Measurements from ENCODE around the gene LPXN.
A peak's percentile ranks its signal among the peaks of the same experiment; 100 is the strongest.

DNA sequence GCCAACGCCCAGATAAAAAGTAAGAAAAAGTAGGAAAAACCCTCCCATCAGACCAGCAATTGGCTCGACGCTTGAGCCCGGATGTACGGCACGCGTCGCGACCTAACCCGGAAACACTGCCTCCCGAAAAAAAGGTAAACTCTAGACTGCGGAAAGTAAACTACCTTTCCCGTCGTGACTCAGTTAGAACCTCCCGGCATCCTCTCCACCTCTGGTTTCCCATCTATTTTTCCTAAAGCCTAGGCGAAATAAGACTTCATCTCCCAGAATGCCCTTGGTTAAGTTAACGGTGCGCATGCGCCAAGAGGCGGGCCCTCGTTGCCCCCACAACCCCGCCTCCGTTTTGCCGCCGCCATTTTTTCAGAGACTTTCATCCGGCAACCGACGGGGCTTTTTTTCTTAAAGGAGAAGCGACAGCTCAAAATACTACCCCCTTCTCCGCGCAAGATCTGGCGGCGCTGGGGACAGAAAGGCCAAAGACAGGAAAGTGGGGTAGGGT is 2.5 kb upstream of the LPXN start:
- TF ChIP-seq MAX (IDR thresholded peaks at IDR 0.05) (no peak; the same call in 1 of the 2 replicates), EP300 (IDR thresholded peaks at IDR 0.05) (no peak), CTCF (IDR thresholded peaks at IDR 0.05) (no peak), MYC (IDR thresholded peaks at IDR 0.05; ENCODE audit: borderline replicate concordance, low read length) (peak; percentile 40; the same call in 1 of the 2 replicates), POLR2A (IDR thresholded peaks at IDR 0.05; ENCODE audit: low read length) (no peak), MAZ (IDR thresholded peaks at IDR 0.05; ENCODE audit: borderline replicate concordance, low read depth, low read length) (no peak), CHD4 (IDR thresholded peaks at IDR 0.05; ENCODE audit: borderline replicate concordance) (no peak), KDM5A (IDR thresholded peaks at IDR 0.05) (no peak), ELK1 (IDR thresholded peaks at IDR 0.05; ENCODE audit: low read depth, low read length) (no peak), RCOR1 (IDR thresholded peaks at IDR 0.05; ENCODE audit: low read depth, low read length) (no peak), RAD21 (conservative IDR thresholded peaks at IDR 0.05 in 1 of 2, IDR thresholded peaks at IDR 0.05 in 1 of 2) (no peak), RFX5 (IDR thresholded peaks at IDR 0.05) (no peak), SREBF2 (IDR thresholded peaks at IDR 0.05) (no peak; the same call in 1 of the 2 replicates)

All from A549 (cell line).